Cortex of kidney (tissue), 1 donor: ENCODE data around the gene ME1.
"Not testable (repeated sequence)": the region's sequence is repeated elsewhere in the genome, so short reads cannot be mapped to it uniquely, and the experiment has no call there.

Experiments used
- DNase-seq: peaks from one replicate; lab custom pipeline; 2025; lab: John Stamatoyannopoulos, UW

The ME1 gene

DNA sequence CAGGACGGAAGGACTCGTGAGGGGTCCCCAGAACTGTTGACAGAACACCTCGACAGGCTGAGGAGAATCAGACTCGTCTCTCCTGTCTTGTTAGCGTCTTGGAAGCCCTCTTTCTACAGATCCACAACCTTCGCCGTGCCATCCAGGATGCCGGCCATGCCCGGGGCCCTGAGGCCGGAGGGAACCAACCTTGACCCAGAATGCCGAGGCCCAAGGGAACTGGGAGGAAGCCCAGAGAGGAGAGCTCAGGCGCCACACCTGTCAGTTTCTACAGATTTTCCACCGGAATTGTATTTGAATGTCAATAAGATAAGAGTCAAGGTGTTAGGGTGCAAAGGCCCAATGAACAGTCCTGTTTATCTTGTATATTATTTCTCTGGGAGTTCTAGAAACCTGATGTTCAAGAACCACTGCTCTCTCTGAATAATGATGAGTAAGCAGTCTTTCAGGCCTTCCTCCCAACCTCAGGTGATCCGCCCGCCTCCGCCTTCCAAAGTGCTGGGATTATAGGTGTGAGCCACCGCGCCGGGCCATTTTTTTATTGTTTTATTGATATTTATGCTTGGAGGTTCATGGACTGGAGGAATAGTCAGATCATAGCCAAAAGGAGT, 799 bp upstream of the ME1 start:
- no peak for DNase-seq

DNA sequence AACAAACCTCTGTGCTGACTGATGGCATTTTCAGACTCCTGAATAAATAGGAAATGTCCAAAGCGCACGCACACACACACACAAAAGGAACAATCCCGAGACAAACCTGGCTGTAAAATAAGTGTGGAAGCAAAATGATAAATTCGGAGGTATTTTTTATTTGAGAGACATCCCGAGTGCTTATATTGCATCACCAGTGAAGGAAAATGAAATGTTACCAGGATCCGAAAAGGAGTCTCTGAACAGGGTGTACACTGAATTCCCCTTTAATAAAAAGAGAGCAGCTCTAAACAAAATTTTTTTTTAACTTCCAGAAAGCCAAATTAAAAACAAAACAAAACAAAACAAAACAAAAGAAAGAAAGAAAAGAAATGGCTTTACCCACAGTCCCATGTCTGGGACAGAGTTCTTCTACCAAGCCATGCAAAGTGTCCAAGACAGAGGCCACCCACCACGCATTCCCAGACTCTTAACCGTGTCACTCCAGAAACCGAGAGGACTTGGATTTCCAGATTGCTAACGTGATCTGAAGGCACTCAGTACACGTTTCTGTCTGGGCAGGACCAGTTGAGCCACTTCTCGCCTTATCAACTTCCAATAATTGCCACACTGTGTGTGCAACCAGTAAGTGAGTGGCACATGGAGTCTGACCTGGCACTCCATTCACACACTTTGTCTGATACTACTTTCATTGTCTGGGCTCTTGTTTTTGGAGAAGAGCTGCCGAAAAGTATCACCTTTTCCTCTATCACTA, 817 bp downstream of the ME1 start:
- DNase-seq = no peak

- DNase-seq = no peak
Observed at GRCh38 chr6:83429269-83429668, 1.6 kb downstream of the ME1 start.

GRCh38 chr6:83424392-83425018, 6.3 kb downstream of the ME1 start:
- DNase-seq = no peak

- DNase-seq = no peak
Observed at GRCh38 chr6:83417880-83418663, 12.8 kb downstream of the ME1 start.

GRCh38 chr6:83413068-83413467, 17.8 kb downstream of the ME1 start:
- no peak for DNase-seq

DNA sequence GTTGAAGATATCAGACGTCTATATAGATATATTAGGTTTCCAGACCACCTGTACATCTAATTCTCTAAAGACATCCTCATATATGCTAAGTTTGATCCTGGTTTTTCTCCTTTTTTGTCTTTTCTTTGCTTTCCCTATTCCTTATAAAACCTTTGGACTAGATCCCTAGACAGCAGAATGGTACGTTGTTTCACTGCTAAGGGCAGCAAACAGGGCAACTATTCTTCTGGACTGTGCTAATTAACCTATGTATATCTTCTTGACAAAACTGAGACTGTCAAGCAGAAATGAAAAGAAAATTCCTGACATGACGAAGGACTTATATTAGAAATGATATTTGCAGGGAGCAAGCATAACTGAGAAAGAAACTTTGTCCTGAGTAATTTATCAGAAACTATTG, 19.1 kb downstream of the ME1 start:
- DNase-seq = no peak

DNA sequence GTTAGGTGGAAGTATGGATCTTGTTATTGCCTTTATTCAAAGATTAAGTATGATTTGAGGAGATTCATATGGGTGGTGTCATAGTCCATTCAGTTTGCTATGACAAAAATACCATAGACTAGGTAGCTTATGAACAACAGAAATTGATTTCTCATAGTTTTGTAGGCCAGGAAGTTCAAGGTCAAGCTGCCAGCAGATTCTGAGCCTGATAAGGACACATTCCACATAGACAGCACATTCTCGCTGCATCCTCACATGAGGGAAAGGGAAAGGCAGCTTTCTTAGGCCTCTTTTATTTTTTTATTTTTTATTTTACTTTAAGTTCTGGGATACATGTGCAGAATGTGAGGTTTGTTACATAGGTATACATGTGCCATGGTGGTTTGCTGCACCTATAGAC, 27.7 kb downstream of the ME1 start:
- DNase-seq = no peak

DNA sequence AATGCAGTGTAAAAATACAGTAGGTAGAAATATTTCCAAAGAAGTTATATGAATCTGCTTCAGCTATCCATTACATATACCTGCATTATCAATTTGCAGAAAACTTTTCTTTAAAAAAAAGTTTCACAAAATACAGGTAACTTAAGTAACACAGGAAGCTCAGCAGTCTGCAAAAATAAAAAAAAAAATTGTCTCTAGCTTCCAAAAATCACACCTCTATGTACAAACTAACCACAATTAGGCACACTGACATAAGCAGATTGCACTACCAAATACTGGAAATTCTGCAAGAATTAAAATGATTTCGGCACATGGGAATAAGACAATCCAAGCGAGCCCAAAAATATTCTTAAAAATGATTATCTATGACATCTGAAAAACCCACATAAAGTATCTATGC, 41.2 kb downstream of the ME1 start:
- DNase-seq = no peak

GRCh38 chr6:83385473-83385872, 45.4 kb downstream of the ME1 start:
- DNase-seq = no peak

DNA sequence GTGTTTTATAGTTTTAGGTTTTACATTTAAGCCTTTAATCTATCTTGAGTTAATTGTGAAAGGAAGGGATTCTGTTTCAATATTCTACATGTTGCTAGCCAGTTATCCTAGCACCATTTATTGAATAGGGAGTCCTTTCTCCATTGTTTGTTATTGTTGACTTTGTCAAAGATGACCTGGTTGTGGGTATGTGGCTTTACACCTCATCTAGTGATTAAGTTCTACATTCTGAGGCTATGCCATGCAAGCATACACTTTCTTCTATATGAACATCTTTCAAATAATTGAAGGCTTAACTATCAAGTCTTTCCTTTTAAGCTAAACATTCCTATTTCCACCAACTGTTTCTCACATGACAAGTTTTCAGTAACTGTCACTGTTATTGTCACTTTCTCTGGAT, 46.1 kb downstream of the ME1 start:
- no peak for DNase-seq

DNA sequence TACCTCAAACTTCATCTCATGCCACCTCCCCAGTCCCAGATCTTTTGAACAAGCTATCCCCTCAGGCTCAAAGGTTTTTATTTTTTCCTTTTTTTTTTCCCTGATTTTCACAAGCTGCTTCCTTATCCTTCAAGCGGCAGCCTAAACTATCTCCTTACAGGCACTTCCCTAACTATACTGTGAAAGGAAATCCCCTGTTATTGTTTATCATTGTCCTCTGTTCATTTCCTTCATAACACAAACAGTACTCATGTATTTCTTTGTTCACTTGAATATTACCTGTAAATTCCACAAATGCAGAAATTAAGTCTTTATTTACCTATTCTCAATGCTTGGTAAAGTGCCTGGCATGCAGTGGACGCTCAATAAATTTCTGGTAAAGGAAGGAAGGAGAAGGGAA, 48.9 kb downstream of the ME1 start:
- DNase-seq = no peak

DNA sequence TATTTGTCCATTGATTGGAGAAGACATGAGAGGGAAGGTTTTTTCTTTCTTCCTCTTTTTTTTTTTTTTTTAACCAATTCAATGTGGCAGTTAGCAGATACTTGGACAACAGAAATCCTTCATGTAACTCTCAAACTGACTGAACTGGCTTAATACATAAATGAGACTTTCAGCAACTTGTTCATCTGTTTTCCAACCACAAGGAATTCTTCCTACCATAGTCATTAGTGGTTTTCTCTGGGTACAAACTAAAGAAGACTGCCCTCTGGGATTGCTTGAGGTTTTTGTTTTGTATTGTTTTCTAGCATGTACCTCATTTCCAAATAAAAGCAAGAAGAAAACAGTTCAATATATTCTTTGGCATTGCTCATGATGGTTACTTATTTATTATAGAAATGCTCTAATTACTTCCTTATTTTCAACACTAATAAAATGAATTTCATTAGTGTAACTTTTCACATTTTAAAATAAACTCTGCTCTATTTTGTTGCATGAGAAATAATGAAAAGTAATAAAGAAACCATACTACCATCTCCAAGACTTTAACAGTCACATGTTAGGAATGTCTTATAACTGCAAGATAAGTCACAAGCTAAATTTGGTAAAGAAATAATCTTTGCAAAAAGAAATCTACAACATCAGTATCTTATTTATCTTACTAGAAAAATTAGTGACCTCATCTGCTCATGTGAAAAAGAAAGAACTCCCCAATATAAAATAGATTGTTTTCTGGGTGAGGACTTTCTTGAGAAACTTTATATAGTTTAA, 52.0 kb downstream of the ME1 start:
- DNase-seq = no peak

DNA sequence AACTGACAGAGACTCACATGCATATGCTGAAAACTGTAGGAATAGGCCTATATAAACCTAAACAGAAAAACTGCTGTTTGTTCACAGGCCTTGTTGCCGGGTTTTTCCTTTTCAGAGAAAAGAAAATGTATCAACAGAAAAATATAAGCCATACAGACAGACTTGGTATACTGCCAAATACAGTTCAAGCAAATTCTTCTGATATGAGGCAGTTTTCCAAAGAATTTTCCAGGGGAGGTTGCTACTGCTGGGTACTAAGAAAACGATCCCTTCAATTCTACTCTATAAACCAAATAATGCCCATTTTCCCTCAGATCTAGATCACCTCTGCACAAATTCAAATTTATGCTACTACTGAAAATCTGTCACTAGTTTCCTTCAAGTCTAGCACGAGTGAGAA, 59.4 kb downstream of the ME1 start:
- no peak for DNase-seq

GRCh38 chr6:83370567-83370966, 60.3 kb downstream of the ME1 start:
- DNase-seq = no peak

DNA sequence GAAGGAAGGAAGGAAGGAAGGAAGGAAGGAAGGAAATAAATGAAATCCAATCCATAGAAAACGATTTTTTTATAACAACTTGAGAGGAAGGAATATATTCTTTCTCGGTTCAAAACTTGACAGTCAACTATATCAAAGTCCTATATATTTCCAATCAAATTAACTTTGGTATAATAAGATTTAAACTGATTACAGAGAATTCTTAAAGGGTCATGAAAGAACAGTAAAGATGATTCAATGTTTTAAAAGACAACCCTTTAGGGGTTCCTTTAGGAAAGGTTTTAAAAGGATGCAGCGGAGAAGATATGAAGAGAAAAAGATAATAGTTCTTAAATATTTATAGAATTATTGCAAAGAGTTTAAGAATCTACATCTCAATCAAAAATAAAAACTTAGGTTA, 61.2 kb downstream of the ME1 start:
- no peak for DNase-seq

GRCh38 chr6:83368577-83368976, 62.3 kb downstream of the ME1 start:
- DNase-seq = no peak

- DNase-seq = no peak
Observed at GRCh38 chr6:83367104-83367503, 63.7 kb downstream of the ME1 start.

- no peak for DNase-seq
Observed at GRCh38 chr6:83365931-83366330, 64.9 kb downstream of the ME1 start.

DNA sequence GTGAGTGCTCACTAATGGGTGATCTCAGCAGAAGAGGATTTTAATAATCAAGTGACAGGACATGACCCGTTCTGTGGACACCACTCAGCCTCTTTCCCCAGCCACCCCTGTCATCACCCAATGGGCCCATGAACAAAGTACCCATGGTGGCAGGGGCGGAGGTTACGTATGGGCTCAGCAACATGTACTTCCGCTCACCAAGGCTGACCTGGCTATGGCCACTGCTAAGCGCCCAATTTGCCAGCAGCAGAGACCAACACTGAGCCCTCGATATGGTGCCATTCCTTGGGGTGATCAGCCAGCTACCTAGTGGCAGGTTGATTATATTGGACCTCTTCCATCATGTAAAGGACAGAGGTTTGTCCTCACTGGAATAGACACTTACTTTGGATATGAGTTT, 68.5 kb downstream of the ME1 start:
- DNase-seq = not testable (repeated sequence)

DNA sequence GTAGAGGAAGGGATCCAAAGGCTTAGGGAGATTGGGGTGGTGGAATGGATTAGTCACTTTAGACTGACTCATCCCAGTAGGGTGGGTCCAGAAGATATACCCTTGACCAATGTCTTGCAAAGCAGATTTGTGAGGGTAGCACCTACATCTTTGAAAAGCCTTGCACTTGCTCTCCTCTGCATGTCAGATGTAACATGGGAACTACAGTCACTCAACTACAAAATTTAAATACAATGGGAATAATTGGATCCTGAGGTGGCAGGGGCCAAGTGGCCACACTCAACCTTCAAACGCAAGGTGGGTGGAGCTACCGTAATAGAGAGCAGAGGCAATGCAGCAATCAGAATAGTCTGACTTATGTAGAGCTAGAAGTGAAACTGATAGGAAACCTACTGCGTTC, 71.2 kb downstream of the ME1 start:
- no peak for DNase-seq

DNA sequence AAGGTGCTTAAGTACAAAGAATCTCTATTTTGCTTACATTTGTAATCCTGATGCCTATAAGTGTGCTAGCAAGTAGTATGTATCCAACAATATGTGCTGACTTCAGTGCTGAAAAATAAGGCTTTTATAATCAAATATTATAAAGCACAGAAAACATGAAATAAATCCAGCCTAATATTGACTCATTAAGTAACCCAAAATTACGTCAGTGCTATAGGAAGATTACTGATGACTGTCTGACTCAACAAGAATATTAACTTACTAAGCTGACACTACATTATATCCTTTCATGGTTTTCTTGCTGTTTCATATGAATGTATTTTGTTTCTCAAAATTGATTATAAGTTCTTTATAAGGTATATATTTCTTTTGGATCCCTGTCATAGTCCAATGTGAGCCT, 76.1 kb downstream of the ME1 start:
- no peak for DNase-seq
